H9 (cell line): ENCODE data around the gene MPP1. TPM values are rescaled to one million over a fixed set of nuclear protein-coding genes. Genes with fewer than 3 reads are reported as not detected.
A peak's percentile ranks its signal among the peaks of the same experiment; 100 is the strongest.

ENCODE experiments used
- DNase-seq: peaks from one replicate; pipeline ENCODE4 v3.0.0-alpha.2; 2017
- H2AFZ ChIP-seq: one replicate; pipeline ENCODE4 v1.6.1; 2013; ENCODE audit warnings: mild to moderate bottlenecking, low read length, control low read depth, moderate library complexity
- H2AK5ac ChIP-seq: 2 replicates; pipeline ENCODE4 v1.6.1; 2013; ENCODE audit warnings: low read length, control low read depth, mixed read lengths; ENCODE audit not compliant: insufficient read length
- H2BK120ac ChIP-seq: one replicate; pipeline ENCODE4 v1.6.1; 2013; ENCODE audit warnings: low read depth, mild to moderate bottlenecking, low read length, control low read depth, inconsistent platforms; ENCODE audit not compliant: poor library complexity, severe bottlenecking
- H2BK12ac ChIP-seq: 2 replicates; pipeline ENCODE4 v1.6.1; 2013; ENCODE audit warnings: low read length, control low read depth, mixed read lengths, low read depth; ENCODE audit not compliant: insufficient read length
- H2BK15ac ChIP-seq: 2 replicates; pipeline ENCODE4 v1.6.1; 2013; ENCODE audit warnings: low read depth, low read length, control low read depth
- H2BK20ac ChIP-seq: one replicate; pipeline ENCODE4 v1.6.1; 2013; ENCODE audit warnings: low read depth, mild to moderate bottlenecking, low read length, control low read depth, inconsistent platforms; ENCODE audit not compliant: poor library complexity, severe bottlenecking
- H2BK5ac ChIP-seq: 2 replicates; pipeline ENCODE4 v1.6.1; 2013; ENCODE audit warnings: low read length, control low read depth, mixed read lengths; ENCODE audit not compliant: insufficient read length
- H3K14ac ChIP-seq: 2 replicates; pipeline ENCODE4 v1.6.1; 2013; ENCODE audit warnings: low read length, control low read depth; ENCODE audit not compliant: insufficient read depth
- H3K18ac ChIP-seq: 2 replicates; pipeline ENCODE4 v1.6.1; 2013; ENCODE audit warnings: low read depth, mild to moderate bottlenecking, mixed read lengths, low read length, control low read depth; ENCODE audit not compliant: insufficient read length
- H3K23ac ChIP-seq: 2 replicates; pipeline ENCODE4 v1.6.1; 2013; ENCODE audit warnings: low read length, control low read depth, mixed read lengths, low read depth; ENCODE audit not compliant: insufficient read length
- H3K23me2 ChIP-seq: 2 replicates; pipeline ENCODE4 v1.6.1; 2013; ENCODE audit warnings: low read depth, mild to moderate bottlenecking, mixed read lengths, low read length, control low read depth; ENCODE audit not compliant: insufficient read length, poor library complexity, severe bottlenecking
- H3K27ac ChIP-seq: 2 replicates; pipeline ENCODE4 v1.5.1; 2013; ENCODE audit warnings: low read length, control low read depth, mixed read lengths, low read depth; ENCODE audit not compliant: insufficient read length
- H3K27me3 ChIP-seq: 2 replicates; pipeline ENCODE4 v1.6.1; 2013; ENCODE audit warnings: low read length, control low read depth, inconsistent platforms; ENCODE audit not compliant: insufficient read depth
- H3K4ac ChIP-seq: 2 replicates; pipeline ENCODE4 v1.6.1; 2013; ENCODE audit warnings: low read depth, mild to moderate bottlenecking, control low read depth, inconsistent platforms, low read length, moderate library complexity
- H3K4me1 ChIP-seq: 2 replicates; pipeline ENCODE4 v1.6.1; 2013; ENCODE audit warnings: low read length, control low read depth, inconsistent platforms; ENCODE audit not compliant: insufficient read depth
- H3K4me2 ChIP-seq: 2 replicates; pipeline ENCODE4 v1.6.1; 2013; ENCODE audit warnings: low read length, control low read depth, mixed read lengths; ENCODE audit not compliant: insufficient read length, insufficient read depth
- H3K56ac ChIP-seq: 2 replicates; pipeline ENCODE4 v1.6.1; 2013; ENCODE audit warnings: low read depth, mild to moderate bottlenecking, mixed read lengths, low read length, control low read depth; ENCODE audit not compliant: insufficient read length
- H3K79me1 ChIP-seq: 2 replicates; pipeline ENCODE4 v1.6.1; 2013; ENCODE audit warnings: low read depth, mild to moderate bottlenecking, moderate library complexity, low read length, control low read depth, inconsistent platforms; ENCODE audit not compliant: insufficient read depth, poor library complexity, severe bottlenecking
- H3K79me2 ChIP-seq: 2 replicates; pipeline ENCODE4 v1.6.1; 2013; ENCODE audit warnings: low read length, control low read depth, inconsistent platforms; ENCODE audit not compliant: insufficient read depth
- H3K9ac ChIP-seq: 2 replicates; pipeline ENCODE4 v1.6.1; 2013; ENCODE audit warnings: low read length, control low read depth, mixed read lengths; ENCODE audit not compliant: insufficient read length; ENCODE audit errors: extremely low read depth
- H3K9me3 ChIP-seq: one replicate; pipeline ENCODE4 v1.6.1; 2013; ENCODE audit warnings: low read depth, low read length, inconsistent platforms; ENCODE audit not compliant: control insufficient read depth
- H3T11ph ChIP-seq: one replicate; pipeline ENCODE4 v1.6.1; 2013; ENCODE audit warnings: mild to moderate bottlenecking, low read length, control low read depth, inconsistent platforms
- H4K20me1 ChIP-seq: one replicate; pipeline ENCODE4 v1.6.1; 2013; ENCODE audit not compliant: control insufficient read depth, insufficient read length, insufficient read depth
- H4K5ac ChIP-seq: 2 replicates; pipeline ENCODE4 v1.6.1; 2013; ENCODE audit warnings: low read depth, mild to moderate bottlenecking, mixed read lengths, low read length, control low read depth; ENCODE audit not compliant: insufficient read length
- H4K8ac ChIP-seq: replicated peaks from 2 replicates; pipeline ENCODE4 v1.6.1; 2013; ENCODE audit warnings: low read length, control low read depth, mixed read lengths, low read depth; ENCODE audit not compliant: insufficient read length
- H4K91ac ChIP-seq: 2 replicates; pipeline ENCODE4 v1.6.1; 2013; ENCODE audit warnings: low read depth, mild to moderate bottlenecking, moderate library complexity, mixed read lengths, low read length, control low read depth; ENCODE audit not compliant: insufficient read length
- H3K27ac Mint-ChIP-seq, 3 experiments: 2 replicates in 2 of 3; 3 replicates in 1 of 3; pipeline ENCODE4 v1.8.0; 2020 to 2021; ENCODE audit warnings: mixed read lengths in 3 of 3, mild to moderate bottlenecking in 1 of 3, moderate library complexity in 1 of 3
- H3K27me3 Mint-ChIP-seq: 2 replicates; pipeline ENCODE4 v1.8.0; 2021; ENCODE audit warnings: low read depth, mild to moderate bottlenecking, moderate library complexity, mixed read lengths
- H3K36me3 Mint-ChIP-seq, 3 experiments: 2 replicates in 2 of 3; 3 replicates in 1 of 3; pipeline ENCODE4 v1.8.0; 2020 to 2021; ENCODE audit warnings: low read depth in 3 of 3, mixed read lengths in 3 of 3; ENCODE audit not compliant: insufficient read depth in 1 of 3
- H3K4me1 Mint-ChIP-seq, 2 experiments: 2 replicates each; pipeline ENCODE4 v1.8.0; 2020; ENCODE audit warnings: mixed read lengths in 2 of 2
- H3K4me3 Mint-ChIP-seq, 2 experiments: 2 replicates in 1 of 2; 3 replicates in 1 of 2; pipeline ENCODE4 v1.8.0; 2020 to 2021; ENCODE audit warnings: mild to moderate bottlenecking in 2 of 2, mixed read lengths in 2 of 2, moderate library complexity in 1 of 2
- H3K9me3 Mint-ChIP-seq, 2 experiments: 2 replicates in 1 of 2; 3 replicates in 1 of 2; pipeline ENCODE4 v1.8.0; 2020; ENCODE audit warnings: mild to moderate bottlenecking in 2 of 2, mixed read lengths in 2 of 2, moderate library complexity in 1 of 2
- WGBS: extraction: QIAGEN DNeasy Blood & Tissue Kit; methylation state at CpG from one replicate; pipeline ENCODE4 v1.1.7; 2013; ENCODE audit warnings: missing lambda C conversion rate, low lambda C conversion rate, mixed read lengths; ENCODE audit not compliant: insufficient read length; ENCODE audit errors: extremely low coverage; 5-methylcytosine and 5-hydroxymethylcytosine counted together
- total RNA-seq: library from RNA; stranded (reverse); gene quantifications from 2 replicates; pipeline ENCODE4 v1.2.1, GENCODE V29; 2021
- TF ChIP-seq, protein P1 (sequence below): fragments of 200-600 bp; sonication (generic); conservative IDR thresholded peaks from 3 replicates; pipeline ENCODE4 v1.8.0; 2021; ENCODE audit warnings: antibody characterized with exemption, mild to moderate bottlenecking

MPP1 gene
- total RNA-seq, 1 experiment from 2014 or later, result 17.9 TPM

GRCh38 chrX:154804261-154804956 lies 876 bp downstream of the MPP1 start:
- no peak overlapping the region for H3T11ph ChIP-seq
- H2AK5ac ChIP-seq, result no peak overlapping the region
- H2BK15ac ChIP-seq, result no peak overlapping the region
- TF ChIP-seq, protein P1, sequence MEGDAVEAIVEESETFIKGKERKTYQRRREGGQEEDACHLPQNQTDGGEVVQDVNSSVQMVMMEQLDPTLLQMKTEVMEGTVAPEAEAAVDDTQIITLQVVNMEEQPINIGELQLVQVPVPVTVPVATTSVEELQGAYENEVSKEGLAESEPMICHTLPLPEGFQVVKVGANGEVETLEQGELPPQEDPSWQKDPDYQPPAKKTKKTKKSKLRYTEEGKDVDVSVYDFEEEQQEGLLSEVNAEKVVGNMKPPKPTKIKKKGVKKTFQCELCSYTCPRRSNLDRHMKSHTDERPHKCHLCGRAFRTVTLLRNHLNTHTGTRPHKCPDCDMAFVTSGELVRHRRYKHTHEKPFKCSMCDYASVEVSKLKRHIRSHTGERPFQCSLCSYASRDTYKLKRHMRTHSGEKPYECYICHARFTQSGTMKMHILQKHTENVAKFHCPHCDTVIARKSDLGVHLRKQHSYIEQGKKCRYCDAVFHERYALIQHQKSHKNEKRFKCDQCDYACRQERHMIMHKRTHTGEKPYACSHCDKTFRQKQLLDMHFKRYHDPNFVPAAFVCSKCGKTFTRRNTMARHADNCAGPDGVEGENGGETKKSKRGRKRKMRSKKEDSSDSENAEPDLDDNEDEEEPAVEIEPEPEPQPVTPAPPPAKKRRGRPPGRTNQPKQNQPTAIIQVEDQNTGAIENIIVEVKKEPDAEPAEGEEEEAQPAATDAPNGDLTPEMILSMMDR, result no peak
- H3K9ac ChIP-seq, result peak overlapping the region; percentile 70
- H3K27ac ChIP-seq, result no peak overlapping the region
- H3K4ac ChIP-seq, result no peak overlapping the region
- H3K9me3 ChIP-seq, result peaks cover 29% of the 10 kb centered on the region
- no peak overlapping the region for H4K8ac ChIP-seq
- H4K5ac ChIP-seq, result no peak overlapping the region
- peaks cover 29% of the 10 kb centered on the region for H3K27me3 Mint-ChIP-seq
- H3K79me2 ChIP-seq, result no peaks in the 10 kb centered on the region
- no peak overlapping the region for H3K14ac ChIP-seq
- H3K4me1 Mint-ChIP-seq, result peaks cover 15 to 30% of the 10 kb centered on the region in 2 experiments
- peaks cover 5 to 16% (median 15%) of the 10 kb centered on the region in 3 experiments; a peak in 6 of 7 replicates for H3K36me3 Mint-ChIP-seq
- H3K4me2 ChIP-seq, result peak overlapping the region; percentile 38
- peaks cover 3% of the 10 kb centered on the region; the same call in 1 of the 2 replicates for H3K4me1 ChIP-seq
- H3K27me3 ChIP-seq, result peaks cover 5% of the 10 kb centered on the region; the same call in 1 of the 2 replicates
- DNase-seq, result no peak
- H2BK5ac ChIP-seq, result no peak overlapping the region
- H2AFZ ChIP-seq, result no peak overlapping the region
- no peak overlapping the region for H2BK20ac ChIP-seq
- peak overlapping the region; percentile 68 to 79 for H3K4me3 Mint-ChIP-seq
- no peak overlapping the region for H2BK12ac ChIP-seq
- H3K9me3 Mint-ChIP-seq, result peaks cover 78 to 79% of the 10 kb centered on the region in 2 experiments
- H3K23me2 ChIP-seq, result peaks cover 5% of the 10 kb centered on the region
- H2BK120ac ChIP-seq, result no peak overlapping the region
- H3K79me1 ChIP-seq, result no peaks in the 10 kb centered on the region
- H4K20me1 ChIP-seq, result no peaks in the 10 kb centered on the region
- no CpG with 5 or more reads among the region's 7 CpGs for WGBS
- no peak overlapping the region for H3K27ac Mint-ChIP-seq
- H3K56ac ChIP-seq, result no peak overlapping the region
- no peak overlapping the region for H3K23ac ChIP-seq
- H3K18ac ChIP-seq, result no peak overlapping the region
- H4K91ac ChIP-seq, result no peak overlapping the region
